ENCODE data around the gene MACIR. TPM values are rescaled to one million over a fixed set of nuclear protein-coding genes. Genes with fewer than 3 reads are reported as not detected.
"Not testable (repeated sequence)": the region's sequence is repeated elsewhere in the genome, so short reads cannot be mapped to it uniquely, and the experiment has no call there.

The MACIR gene
- 3.9 TPM for total RNA-seq
- long read RNA-seq, transcript C5orf30-201 (3 exons, 3,049 nt): major isoform, 16 of 25 reads
- long read RNA-seq, partial matches to known transcripts: 8 of 25 reads
- long read RNA-seq, other reads (novel, unspliced or antisense): 0 of 25 reads

- DNase-seq (peak; percentile 99), ATAC-seq (ENCODE audit: poor library complexity) (peak; percentile 98)
- intact Hi-C loops (cut with DNase I): loop anchor here (5.0 kb wide), 1 partner anchor 304 kb away; the partner anchor contains the start of gene NUDT12
These were observed at the start of gene MACIR for GRCh38 chr5:103258368-103258956. Gene MACIR (plus strand): TSS chr5:103258763. CDS start chr5:103275920, 17,157 bp downstream.

GRCh38 chr5:103209065-103209464 is 49.5 kb upstream of the MACIR start:
- ATAC-seq (ENCODE audit: poor library complexity) (no peak), DNase-seq (no peak)
- intact Hi-C loops (cut with DNase I): no loop called here

GRCh38 chr5:103210952-103211351 is 47.6 kb upstream of the MACIR start:
- DNase-seq (no peak), ATAC-seq (ENCODE audit: poor library complexity) (no peak)
- intact Hi-C loops (cut with DNase I): no loop called here

GRCh38 chr5:103211576-103212561 is 46.7 kb upstream of the MACIR start:
- DNase-seq (no peak), ATAC-seq (ENCODE audit: poor library complexity) (no peak)
- intact Hi-C loops (cut with DNase I): no loop called here

GRCh38 chr5:103216137-103216536 is 42.4 kb upstream of the MACIR start:
- DNase-seq (no peak), ATAC-seq (ENCODE audit: poor library complexity) (no peak)
- intact Hi-C loops (cut with DNase I): no loop called here

- no peak for DNase-seq
- intact Hi-C loops (cut with DNase I): no loop called here
- no peak for ATAC-seq (ENCODE audit: poor library complexity)
These were observed 41.9 kb upstream of the MACIR start for GRCh38 chr5:103216697-103217096.

- ATAC-seq (ENCODE audit: poor library complexity) (no peak), DNase-seq (no peak)
- intact Hi-C loops (cut with DNase I): no loop called here
These were observed 41.5 kb upstream of the MACIR start for GRCh38 chr5:103217101-103217500.

GRCh38 chr5:103218164-103218563 is 40.4 kb upstream of the MACIR start:
- intact Hi-C loops (cut with DNase I): no loop called here
- DNase-seq: no peak
- ATAC-seq (ENCODE audit: poor library complexity): no peak

- DNase-seq; intact Hi-C loops (cut with DNase I); ATAC-seq (ENCODE audit: poor library complexity): not testable (repeated sequence)
These were observed 39.5 kb upstream of the MACIR start for GRCh38 chr5:103219074-103219473.

- intact Hi-C loops (cut with DNase I): no loop called here
- ATAC-seq (ENCODE audit: poor library complexity): no peak
- DNase-seq: no peak
These were observed 35.3 kb upstream of the MACIR start for GRCh38 chr5:103223031-103223955.

- intact Hi-C loops (cut with DNase I): no loop called here
- DNase-seq (no peak), ATAC-seq (ENCODE audit: poor library complexity) (peak; percentile 89)
These were observed 34.3 kb upstream of the MACIR start for GRCh38 chr5:103224118-103224893.

GRCh38 chr5:103224894-103225246 is 33.7 kb upstream of the MACIR start:
- DNase-seq (no peak), ATAC-seq (ENCODE audit: poor library complexity) (no peak)
- intact Hi-C loops (cut with DNase I): no loop called here

GRCh38 chr5:103228061-103228460 is 30.5 kb upstream of the MACIR start:
- DNase-seq: no peak
- intact Hi-C loops (cut with DNase I): no loop called here
- ATAC-seq (ENCODE audit: poor library complexity): no peak

- no peak for ATAC-seq (ENCODE audit: poor library complexity)
- DNase-seq: no peak
- intact Hi-C loops (cut with DNase I): no loop called here
These were observed 30.0 kb upstream of the MACIR start for GRCh38 chr5:103228588-103228987.

- intact Hi-C loops (cut with DNase I): loop anchor here (2.0 kb wide), 1 partner anchor 242 kb away; no protein-coding TSS in a partner anchor
- ATAC-seq (ENCODE audit: poor library complexity) (peak; percentile 79), DNase-seq (no peak)
These were observed 26.1 kb upstream of the MACIR start for GRCh38 chr5:103232393-103232999.

- ATAC-seq (ENCODE audit: poor library complexity): no peak
- intact Hi-C loops (cut with DNase I): no loop called here
These were observed 24.2 kb upstream of the MACIR start for GRCh38 chr5:103234239-103234975.

GRCh38 chr5:103235891-103236290 is 22.7 kb upstream of the MACIR start:
- no peak for ATAC-seq (ENCODE audit: poor library complexity)
- no peak for DNase-seq
- intact Hi-C loops (cut with DNase I): no loop called here

More at GRCh38 chr5:103234239-103234975, 24.2 kb upstream of the MACIR start:
- DNase-seq: no peak
